H1 (cell line): ENCODE measurements around the gene DCLK1. TPM values are rescaled to one million over a fixed set of nuclear protein-coding genes. Genes with fewer than 3 reads are reported as not detected.

ENCODE experiments used
- CTCF ChIA-PET: fragments of 300-600 bp; sonication (Branson Sonifier 250); formaldehyde crosslinking; loops from one replicate; lab custom pipeline; 2021; ENCODE audit not compliant: partially characterized antibody; lab: Charles Lee
- POLR2A ChIA-PET: fragments of 300-600 bp; sonication (Branson Sonifier 250); formaldehyde crosslinking; loops from one replicate; lab custom pipeline; 2021; ENCODE audit warnings: inconsistent platforms; ENCODE audit not compliant: partially characterized antibody; lab: Charles Lee
- DNase-seq, 2 experiments: peaks; one replicate each; pipeline versions ENCODE4 v3.0.0 to v3.0.0-alpha.2; 2010 to 2022; ENCODE audit warnings: low spot score in 2 of 2, low read depth in 1 of 2, mixed read lengths in 1 of 2
- FAIRE-seq: peaks from 2 replicates; lab custom pipeline; 2011; peaks lifted over from hg19 to GRCh38; lab: Jason Lieb, UNC
- H2AFZ ChIP-seq: 2 replicates; pipeline ENCODE4 v1.8.1; 2012; ENCODE audit warnings: low read length, inconsistent platforms
- H2AK5ac ChIP-seq: 2 replicates; pipeline ENCODE4 v1.6.1; 2013; ENCODE audit warnings: low read depth, low read length
- H2BK120ac ChIP-seq: replicated peaks from 2 replicates; pipeline ENCODE3; 2013; ENCODE audit warnings: low read depth, low read length, inconsistent platforms
- H2BK12ac ChIP-seq: 2 replicates; pipeline ENCODE4 v1.6.1; 2013; ENCODE audit warnings: low read depth, low read length
- H2BK15ac ChIP-seq: 2 replicates; pipeline ENCODE4 v1.6.1; 2013; ENCODE audit warnings: low read length
- H2BK20ac ChIP-seq: 2 replicates; pipeline ENCODE4 v1.6.1; 2013; ENCODE audit warnings: low read length
- H2BK5ac ChIP-seq: 2 replicates; pipeline ENCODE4 v1.6.1; 2013; ENCODE audit warnings: low read depth, low read length
- H3K14ac ChIP-seq: 2 replicates; pipeline ENCODE4 v1.6.1; 2013; ENCODE audit warnings: inconsistent platforms; ENCODE audit not compliant: insufficient read length
- H3K18ac ChIP-seq: 2 replicates; pipeline ENCODE4 v1.6.1; 2013; ENCODE audit warnings: low read length; ENCODE audit errors: extremely low read depth
- H3K23ac ChIP-seq: 2 replicates; pipeline ENCODE4 v1.6.1; 2013; ENCODE audit warnings: inconsistent platforms; ENCODE audit not compliant: insufficient read length
- H3K23me2 ChIP-seq: 2 replicates; pipeline ENCODE4 v1.6.1; 2013; ENCODE audit warnings: low read depth, low read length
- H3K27ac ChIP-seq: 2 replicates; pipeline ENCODE4 v1.6.1; 2011; ENCODE audit warnings: low read depth, low read length, inconsistent platforms
- H3K27me3 ChIP-seq, 4 experiments: replicated peaks in 1 of 4; 1 replicate in 1 of 4; 2 replicates in 3 of 4; pipeline versions ENCODE4 v1.6.1 to v1.8.1; 2011 to 2013; ENCODE audit warnings: low read length in 3 of 4, mild to moderate bottlenecking in 3 of 4, inconsistent platforms in 2 of 4, mixed read lengths in 2 of 4, moderate library complexity in 1 of 4; ENCODE audit not compliant: control insufficient read depth in 3 of 4, insufficient read depth in 3 of 4; ENCODE audit errors: extremely low read depth in 1 of 4
- H3K36me3 ChIP-seq, 4 experiments: 2 replicates each; pipeline versions ENCODE4 v1.6.1 to v1.8.1; 2011 to 2013; ENCODE audit warnings: mild to moderate bottlenecking in 4 of 4, low read length in 3 of 4, moderate library complexity in 2 of 4, control low read depth in 1 of 4, inconsistent platforms in 1 of 4; ENCODE audit not compliant: insufficient read depth in 4 of 4, control insufficient read depth in 2 of 4
- H3K4ac ChIP-seq: replicated peaks from 2 replicates; pipeline ENCODE3; 2013; ENCODE audit warnings: low read length, low read depth, mixed read lengths, inconsistent platforms; ENCODE audit not compliant: insufficient read length
- H3K4me1 ChIP-seq, 4 experiments: replicated peaks in 1 of 4; 1 replicate in 1 of 4; 2 replicates in 3 of 4; pipeline versions ENCODE4 v1.6.1 to v1.8.1; 2011 to 2013; ENCODE audit warnings: low read length in 3 of 4, inconsistent platforms in 2 of 4, mixed read lengths in 1 of 4; ENCODE audit not compliant: insufficient read depth in 4 of 4, control insufficient read depth in 3 of 4
- H3K4me2 ChIP-seq, 2 experiments: 2 replicates each; pipeline versions ENCODE4 v1.6.1 to v1.8.1; 2011 to 2013; ENCODE audit warnings: low read depth in 2 of 2, low read length in 2 of 2, control low read depth in 1 of 2, inconsistent platforms in 1 of 2, mild to moderate bottlenecking in 1 of 2; ENCODE audit not compliant: insufficient read depth in 1 of 2
- H3K4me3 ChIP-seq, 4 experiments: fragments of 200-600, 300-600 bp in 1 of 4; sonication (generic), shearing (Covaris generic), sonication (Bioruptor Twin) in 1 of 4; 2 replicates each; pipeline versions ENCODE4 v1.5.1 to v1.8.1; 2011 to 2016; ENCODE audit warnings: low read length in 4 of 4, low read depth in 3 of 4, control low read depth in 2 of 4, inconsistent platforms in 2 of 4, mild to moderate bottlenecking in 2 of 4, mixed read lengths in 1 of 4, moderate library complexity in 1 of 4; ENCODE audit not compliant: insufficient read depth in 2 of 4; ENCODE audit errors: extremely low read depth in 1 of 4
- H3K56ac ChIP-seq: replicated peaks from 2 replicates; pipeline ENCODE3; 2013; ENCODE audit warnings: low read depth, mild to moderate bottlenecking, mixed read lengths, low read length, inconsistent platforms; ENCODE audit not compliant: insufficient read length
- H3K79me1 ChIP-seq: 2 replicates; pipeline ENCODE4 v1.6.1; 2013; ENCODE audit warnings: low read depth, low read length, control low read depth
- H3K79me2 ChIP-seq, 2 experiments: 2 replicates each; pipeline versions ENCODE4 v1.6.1 to v1.8.1; 2012 to 2013; ENCODE audit warnings: low read length in 2 of 2, mild to moderate bottlenecking in 2 of 2, inconsistent platforms in 1 of 2; ENCODE audit not compliant: insufficient read depth in 2 of 2, control insufficient read depth in 1 of 2
- H3K9ac ChIP-seq, 4 experiments: replicated peaks in 1 of 4; 1 replicate in 1 of 4; 2 replicates in 3 of 4; pipeline versions ENCODE4 v1.6.1 to v1.8.1; 2011 to 2013; ENCODE audit warnings: low read depth in 3 of 4, low read length in 3 of 4, control low read depth in 2 of 4, mild to moderate bottlenecking in 2 of 4, moderate library complexity in 2 of 4, inconsistent platforms in 1 of 4; ENCODE audit errors: extremely low read depth in 1 of 4
- H3K9me3 ChIP-seq, 2 experiments: 2 replicates each; pipeline versions ENCODE4 v1.6.1 to v1.8.1; 2012 to 2013; ENCODE audit warnings: mild to moderate bottlenecking in 2 of 2, moderate library complexity in 2 of 2, control low read depth in 1 of 2, inconsistent platforms in 1 of 2, low read depth in 1 of 2, low read length in 1 of 2, mixed read lengths in 1 of 2; ENCODE audit not compliant: insufficient read depth in 2 of 2
- H4K20me1 ChIP-seq, 2 experiments: replicated peaks in 1 of 2; 2 replicates each; pipeline versions ENCODE3 to v1.8.1; 2011 to 2013; ENCODE audit warnings: inconsistent platforms in 2 of 2, low read length in 2 of 2, mild to moderate bottlenecking in 1 of 2; ENCODE audit not compliant: insufficient read depth in 2 of 2, control insufficient read depth in 1 of 2
- H4K5ac ChIP-seq: 2 replicates; pipeline ENCODE4 v1.6.1; 2013; ENCODE audit warnings: low read length, low read depth, mixed read lengths, inconsistent platforms; ENCODE audit not compliant: insufficient read length
- H4K8ac ChIP-seq: 2 replicates; pipeline ENCODE4 v1.8.0; 2013; ENCODE audit warnings: mild to moderate bottlenecking, moderate library complexity, low read length, inconsistent platforms; ENCODE audit not compliant: insufficient read depth; ENCODE audit errors: extremely low read depth
- H4K91ac ChIP-seq: replicated peaks from 2 replicates; pipeline ENCODE3; 2013; ENCODE audit warnings: low read length, mixed read lengths, inconsistent platforms; ENCODE audit not compliant: insufficient read length
- BCL11A ChIP-seq, 2 experiments: IDR thresholded peaks; one replicate each; pipeline ENCODE4 v1.6.1; 2011; ENCODE audit warnings: low read depth in 2 of 2, low read length in 2 of 2, mild to moderate bottlenecking in 2 of 2
- CBX5 ChIP-seq: fragments of 300-800, 300-1000 bp; sonication (generic); IDR thresholded peaks from 2 replicates; pipeline ENCODE4 v1.7.1; 2016; ENCODE audit warnings: antibody characterized with exemption, low read length, low read depth
- CBX8 ChIP-seq: fragments of 300-800, 300-1000 bp; sonication (generic); IDR thresholded peaks from 2 replicates; pipeline ENCODE4 v1.7.1; 2016; ENCODE audit warnings: low read depth, low read length, borderline replicate concordance
- CHD1 ChIP-seq: IDR thresholded peaks from 2 replicates; pipeline ENCODE4 v1.6.1; 2012; ENCODE audit warnings: low read depth, low read length, improper control_type of control experiment
- E2F6 ChIP-seq: IDR thresholded peaks from 2 replicates; pipeline ENCODE4 v1.6.1; 2012; ENCODE audit warnings: inconsistent platforms
- MAX ChIP-seq: IDR thresholded peaks from 2 replicates; pipeline ENCODE4 v1.6.1; 2012; ENCODE audit warnings: inconsistent platforms
- NANOG ChIP-seq: IDR thresholded peaks from 2 replicates; pipeline ENCODE4 v1.6.1; 2011; ENCODE audit warnings: low read length, low read depth, mild to moderate bottlenecking, inconsistent platforms; ENCODE audit not compliant: insufficient read depth, poor library complexity, severe bottlenecking
- RNF2 ChIP-seq: fragments of 200-900, 300-1000 bp; sonication (generic); IDR thresholded peaks from 2 replicates; pipeline ENCODE4 v1.7.1; 2016; ENCODE audit warnings: borderline replicate concordance, low read depth, mild to moderate bottlenecking, antibody characterized with exemption, low read length; ENCODE audit not compliant: poor library complexity, severe bottlenecking; ENCODE audit errors: missing control alignments
- WGBS, 2 experiments: shearing (Covaris generic) in 1 of 2; methylation state at CpG; one replicate each; pipeline versions ENCODE4 v1.1.6 to v1.1.7; 2013 to 2015; ENCODE audit warnings: low lambda C conversion rate in 2 of 2, mixed read lengths in 2 of 2, inconsistent platforms in 1 of 2, low coverage in 1 of 2, missing lambda C conversion rate in 1 of 2; ENCODE audit not compliant: insufficient replicate concordance in 2 of 2, insufficient coverage in 1 of 2, insufficient read length in 1 of 2; ENCODE audit errors: extremely low coverage in 1 of 2, missing lambda C conversion rate in 1 of 2; 5-methylcytosine and 5-hydroxymethylcytosine counted together
- polyA plus RNA-seq, 7 experiments: library from polyadenylated mRNA; depleted of rRNA in 3 of 7; stranded (reverse) in 5 of 7; unstranded in 2 of 7; fragments of >200 nt in 5 of 7; fragments of 200-250 nt in 2 of 7; gene quantifications; 1 replicate in 5 of 7; 2 replicates in 1 of 7; 4 replicates in 1 of 7; pipeline versions ENCODE4 v1.2.1 to v1.2.3, GENCODE V29; 2011 to 2013; ENCODE audit warnings: missing spikeins in 2 of 7, mixed read lengths in 2 of 7
- total RNA-seq: library from RNA; stranded (reverse); fragmentation: NEBNext Ultra II Directional; extraction: Animal tissue kit (Norgen Biotek cat#: 25700); gene quantifications from 2 replicates; pipeline ENCODE4 v1.2.1, GENCODE V29; 2021
- TF ChIP-seq, protein P1 (sequence below): IDR thresholded peaks from 2 replicates; pipeline ENCODE4 v1.6.1; 2012; ENCODE audit warnings: low read length, inconsistent platforms
- TF ChIP-seq, protein P2 (sequence below): IDR thresholded peaks from 2 replicates; pipeline ENCODE4 v1.6.1; 2011; ENCODE audit warnings: low read depth, mild to moderate bottlenecking, low read length; ENCODE audit not compliant: insufficient read depth

DCLK1 gene
- total and polyA plus RNA-seq, 2 of the 8 experiments (the other 6 are each of a cell fraction or from before 2014, with no cell fraction given) = 22.8 to 41.0 TPM

DNA sequence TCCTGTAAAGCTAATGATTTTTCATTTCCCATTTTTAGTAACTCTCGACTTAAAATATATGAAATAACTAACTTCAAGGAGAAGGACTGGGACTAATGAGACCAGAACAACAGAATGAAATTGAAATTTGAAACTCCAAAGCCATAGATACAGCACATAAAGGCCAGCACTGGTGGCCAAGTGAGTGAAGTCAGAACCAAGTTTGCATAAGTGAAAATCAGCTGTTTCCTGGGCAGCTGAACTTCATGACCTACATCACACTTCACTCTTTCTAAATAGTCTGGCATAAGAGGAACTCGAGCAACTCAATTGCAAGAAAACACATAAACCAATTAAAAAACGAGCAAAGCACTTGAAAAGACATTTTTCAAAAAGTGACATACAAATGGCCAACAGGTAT, 84.5 kb downstream of the DCLK1 start:
- Histone ChIP-seq H3K23ac (no peak overlapping the region), H3K36me3 (no peaks in the 10 kb centered on the region), H4K5ac (no peak overlapping the region), H3K4me3 (no peak overlapping the region), H2BK5ac (no peak overlapping the region), H3K27ac (no peak overlapping the region), H3K23me2 (no peaks in the 10 kb centered on the region), H3K79me1 (no peaks in the 10 kb centered on the region), H2BK12ac (no peak overlapping the region), H2BK120ac (no peak overlapping the region), H3K27me3 (no peaks in the 10 kb centered on the region), H3K9ac (no peak overlapping the region), H4K8ac (no peak overlapping the region), H2AFZ (no peak overlapping the region), H2AK5ac (no peak overlapping the region), H3K4me1 (no peaks in the 10 kb centered on the region), H3K4me2 (no peak overlapping the region), H4K91ac (no peak overlapping the region), H4K20me1 (no peaks in the 10 kb centered on the region), H3K14ac (no peak overlapping the region), H2BK20ac (no peak overlapping the region), H2BK15ac (no peak overlapping the region), H3K18ac (no peak overlapping the region), H3K9me3 (no peaks in the 10 kb centered on the region), H3K4ac (no peak overlapping the region), H3K56ac (no peak overlapping the region), H3K79me2 (no peaks in the 10 kb centered on the region)
- ChIA-PET POLR2A (interaction anchor here (0.9 kb wide), 1 partner anchor 8 kb away, joined by 3 read pairs; no protein-coding TSS in a partner anchor), CTCF (no interaction called here)
- FAIRE-seq (no peak), DNase-seq (no peak)
- 82% methylated on average over 3 of the region's 3 CpGs; no CpG with 5 or more reads in 1 of the 2 experiments for WGBS, 2 experiments
- TF ChIP-seq BCL11A (IDR thresholded peaks at IDR 0.05; ENCODE audit: low read depth in 2 of 2, low read length in 2 of 2) = no peak
- no peak for TF ChIP-seq E2F6
- TF ChIP-seq, protein P1, sequence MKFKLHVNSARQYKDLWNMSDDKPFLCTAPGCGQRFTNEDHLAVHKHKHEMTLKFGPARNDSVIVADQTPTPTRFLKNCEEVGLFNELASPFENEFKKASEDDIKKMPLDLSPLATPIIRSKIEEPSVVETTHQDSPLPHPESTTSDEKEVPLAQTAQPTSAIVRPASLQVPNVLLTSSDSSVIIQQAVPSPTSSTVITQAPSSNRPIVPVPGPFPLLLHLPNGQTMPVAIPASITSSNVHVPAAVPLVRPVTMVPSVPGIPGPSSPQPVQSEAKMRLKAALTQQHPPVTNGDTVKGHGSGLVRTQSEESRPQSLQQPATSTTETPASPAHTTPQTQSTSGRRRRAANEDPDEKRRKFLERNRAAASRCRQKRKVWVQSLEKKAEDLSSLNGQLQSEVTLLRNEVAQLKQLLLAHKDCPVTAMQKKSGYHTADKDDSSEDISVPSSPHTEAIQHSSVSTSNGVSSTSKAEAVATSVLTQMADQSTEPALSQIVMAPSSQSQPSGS = no peak
- no peak for TF ChIP-seq CHD1
- TF ChIP-seq NANOG = no peak
- TF ChIP-seq, protein P2, sequence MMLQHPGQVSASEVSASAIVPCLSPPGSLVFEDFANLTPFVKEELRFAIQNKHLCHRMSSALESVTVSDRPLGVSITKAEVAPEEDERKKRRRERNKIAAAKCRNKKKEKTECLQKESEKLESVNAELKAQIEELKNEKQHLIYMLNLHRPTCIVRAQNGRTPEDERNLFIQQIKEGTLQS = no peak
- TF ChIP-seq CBX8 = no peak
- TF ChIP-seq RNF2 = no peak
- TF ChIP-seq MAX = no peak
- no peak for TF ChIP-seq CBX5
